GM12878 (cell line): ENCODE results near the gene NOD1. TPM values are rescaled to one million over a fixed set of nuclear protein-coding genes. Genes with fewer than 3 reads are reported as not detected.
A peak's percentile ranks its signal among the peaks of the same experiment; 100 is the strongest.

Experiments
- ATAC-seq: fragments of 200-7000 bp; cut with Tn5 transposase; 3 replicates; pipeline ENCODE4 v1.9.1; 2020; ENCODE audit warnings: mild to moderate bottlenecking, moderate library complexity
- Bru-seq: library from RNA; stranded (reverse); fragments of 400-500 nt; gene quantifications from one replicate; lab custom pipeline; 2021; lab: Mats Ljungman, UMichigan
- BruChase-seq, 2 experiments: library from RNA; stranded (reverse); fragments of 400-500 nt; gene quantifications; one replicate each; lab custom pipeline; 2021; lab: Mats Ljungman, UMichigan
- BruUV-seq: library from RNA; stranded (reverse); fragments of 400-500 nt; replicated peaks from 2 replicates; lab custom pipeline; 2021; lab: Mats Ljungman, UMichigan
- CTCF ChIA-PET: fragments of 300-600 bp; sonication (Branson Sonifier 250); formaldehyde crosslinking; extraction: SDS; loops from one replicate; lab custom pipeline; 2021; ENCODE audit warnings: inconsistent platforms; lab: Yijun Ruan, JAX
- POLR2A ChIA-PET: fragments of 350-600 bp; formaldehyde crosslinking; extraction: SDS; loops from one replicate; lab custom pipeline; 2021; ENCODE audit warnings: inconsistent platforms; lab: Charles Lee
- RAD21 ChIA-PET: fragments of 300-600 bp; sonication (Branson Sonifier 250); formaldehyde crosslinking; loops from one replicate; lab custom pipeline; 2023; ENCODE audit warnings: antibody characterized with exemption; ENCODE audit not compliant: unreplicated experiment; lab: Charles Lee
- SMC1A ChIA-PET: fragments of 300-600 bp; sonication (Branson Sonifier 250); formaldehyde crosslinking; loops from one replicate; lab custom pipeline; 2023; ENCODE audit not compliant: unreplicated experiment, uncharacterized antibody; lab: Charles Lee
- DNase-seq: peaks from one replicate; pipeline ENCODE4 v3.0.0-alpha.2; 2011; ENCODE audit warnings: low read depth, low spot score
- FAIRE-seq: peaks from 3 replicates; lab custom pipeline; 2011; peaks lifted over from hg19 to GRCh38; lab: Jason Lieb, UNC
- H2AFZ ChIP-seq: 2 replicates; pipeline ENCODE4 v1.6.0; 2011; ENCODE audit warnings: low read depth, low read length, control low read depth; ENCODE audit not compliant: control insufficient read depth
- H3K27ac ChIP-seq: 2 replicates; pipeline ENCODE4 v1.5.1; 2011; ENCODE audit warnings: control low read depth; ENCODE audit not compliant: control insufficient read depth, insufficient read depth
- H3K27me3 ChIP-seq, 2 experiments: replicated peaks in 1 of 2; 2 replicates each; pipeline versions ENCODE4 v1.6.0 to v1.6.1; 2011; ENCODE audit warnings: low read length in 1 of 2; ENCODE audit not compliant: control insufficient read depth in 2 of 2, insufficient read depth in 2 of 2
- H3K36me3 ChIP-seq, 2 experiments: 2 replicates each; pipeline ENCODE4 v1.5.1; 2011; ENCODE audit warnings: low read length in 1 of 2; ENCODE audit not compliant: control insufficient read depth in 2 of 2, insufficient read depth in 2 of 2
- H3K4me1 ChIP-seq: 2 replicates; pipeline ENCODE4 v1.6.1; 2011; ENCODE audit warnings: mild to moderate bottlenecking, low read length, moderate library complexity, mixed read lengths; ENCODE audit not compliant: control insufficient read depth, insufficient read depth
- H3K4me2 ChIP-seq: 2 replicates; pipeline ENCODE4 v1.6.0; 2011; ENCODE audit warnings: control low read depth; ENCODE audit not compliant: control insufficient read depth, insufficient read depth
- H3K4me3 ChIP-seq: fragments of 200-600 bp; sonication (generic); 2 replicates; pipeline ENCODE4 v1.5.1; 2016
- H3K79me2 ChIP-seq: 2 replicates; pipeline ENCODE4 v1.6.0; 2011; ENCODE audit warnings: low read length; ENCODE audit not compliant: control insufficient read depth, insufficient read depth
- H3K9ac ChIP-seq: 2 replicates; pipeline ENCODE4 v1.8.0; 2011; ENCODE audit warnings: low read length, control low read depth, mixed read lengths; ENCODE audit not compliant: control insufficient read depth, insufficient read depth
- H3K9me3 ChIP-seq: replicated peaks from 3 replicates; pipeline ENCODE4 v1.5.1; 2011; ENCODE audit warnings: mild to moderate bottlenecking, low read length; ENCODE audit not compliant: control insufficient read depth, insufficient read depth
- H4K20me1 ChIP-seq: 2 replicates; pipeline ENCODE4 v1.6.0; 2011; ENCODE audit not compliant: control insufficient read depth, insufficient read depth
- KDM1A ChIP-seq: fragments of 200-600 bp; sonication (generic); IDR thresholded peaks from 2 replicates; pipeline ENCODE4 v1.6.1; 2016; ENCODE audit warnings: borderline replicate concordance
- MYC ChIP-seq: IDR thresholded peaks from 2 replicates; pipeline ENCODE4 v1.6.1; 2011; ENCODE audit warnings: mild to moderate bottlenecking, low read length, moderate library complexity, inconsistent platforms; ENCODE audit not compliant: insufficient read depth, insufficient replicate concordance, insufficient read length, severe bottlenecking
- PML ChIP-seq: IDR thresholded peaks from 2 replicates; pipeline ENCODE4 v1.6.1; 2012; ENCODE audit warnings: low read length, inconsistent platforms
- RAD51 ChIP-seq: fragments of 450-650 bp; IDR thresholded peaks from 2 replicates; pipeline ENCODE4 v1.6.1; 2016; ENCODE audit warnings: moderate library complexity, mild to moderate bottlenecking, inconsistent platforms
- SIN3A ChIP-seq: IDR thresholded peaks from 2 replicates; pipeline ENCODE4 v1.6.1; 2012; ENCODE audit warnings: low read depth, low read length, improper control_type of control experiment
- ZNF24 ChIP-seq: fragments of 450-650 bp; IDR thresholded peaks from 2 replicates; pipeline ENCODE4 v1.6.1; 2017; ENCODE audit warnings: antibody characterized with exemption, mild to moderate bottlenecking
- WGBS: methylation state at CpG from one replicate; pipeline ENCODE4 v1.1.6; 2016; ENCODE audit warnings: low lambda C conversion rate; ENCODE audit not compliant: insufficient replicate concordance, insufficient coverage; ENCODE audit errors: missing lambda C conversion rate; 5-methylcytosine and 5-hydroxymethylcytosine counted together
- in situ Hi-C: fragments of 300-500 bp; cut with MboI; formaldehyde crosslinking; loops from 9 replicates; pipeline ENCODE4 v1.14.3; 2018; ENCODE audit warnings: mixed read lengths
- intact Hi-C: fragments of 100-400 bp; cut with micrococcal nuclease; formaldehyde crosslinking; loops from one replicate; pipeline ENCODE4 v1.14.2; 2022; ENCODE audit not compliant: unreplicated experiment
- long read RNA-seq, 2 experiments: library from polyadenylated mRNA; unstranded; transcript quantifications; one replicate each; pipeline ENCODE4 v2.0.0, GENCODE V29; 2019 to 2020
- polyA minus RNA-seq, 3 experiments: library from RNA; depleted of rRNA, polyadenylated mRNA; stranded (reverse); fragments of >200 nt; gene quantifications; 2 replicates each; pipeline ENCODE4 v1.2.3, GENCODE V29; 2011
- polyA plus RNA-seq, 11 experiments: library from polyadenylated mRNA; depleted of rRNA in 4 of 11; unstranded in 6 of 11; stranded (reverse) in 5 of 11; fragments of >200 nt; fragmentation: Nextera tagmentation in 4 of 11; fragmentation: Illumina TruSeq in 1 of 11; extraction: Ambion mirVana in 4 of 11; extraction: Trizol in 1 of 11; gene quantifications; 1 replicate in 1 of 11; 2 replicates in 10 of 11; pipeline versions ENCODE4 v1.2.1 to v1.2.3, GENCODE V29; 2011 to 2016; ENCODE audit warnings: inconsistent platforms in 2 of 11, missing spikeins in 2 of 11, low read depth in 1 of 11
- total RNA-seq, 4 experiments: library from RNA; depleted of rRNA in 3 of 4; stranded (reverse); fragments of >200 nt in 3 of 4; fragmentation: Illumina TruSeq in 1 of 4; extraction: Trizol in 1 of 4; gene quantifications; 2 replicates each; pipeline versions ENCODE4 v1.2.1 to v1.2.3, GENCODE V29; 2013 to 2021
- TF ChIP-seq, protein P1 (sequence below): fragments of 450-650 bp; IDR thresholded peaks from 2 replicates; pipeline ENCODE4 v1.6.1; 2017; ENCODE audit warnings: low read depth, mild to moderate bottlenecking, moderate library complexity
- TF ChIP-seq, protein P2 (sequence below): IDR thresholded peaks from 2 replicates; pipeline ENCODE4 v1.6.1; 2011; ENCODE audit warnings: low read depth, low read length, improper control_type of control experiment, borderline replicate concordance
- TF ChIP-seq, protein P3 (sequence below): IDR thresholded peaks from 2 replicates; pipeline ENCODE4 v1.6.1; 2012; ENCODE audit warnings: low read length, inconsistent platforms

The NOD1 gene, protein sequence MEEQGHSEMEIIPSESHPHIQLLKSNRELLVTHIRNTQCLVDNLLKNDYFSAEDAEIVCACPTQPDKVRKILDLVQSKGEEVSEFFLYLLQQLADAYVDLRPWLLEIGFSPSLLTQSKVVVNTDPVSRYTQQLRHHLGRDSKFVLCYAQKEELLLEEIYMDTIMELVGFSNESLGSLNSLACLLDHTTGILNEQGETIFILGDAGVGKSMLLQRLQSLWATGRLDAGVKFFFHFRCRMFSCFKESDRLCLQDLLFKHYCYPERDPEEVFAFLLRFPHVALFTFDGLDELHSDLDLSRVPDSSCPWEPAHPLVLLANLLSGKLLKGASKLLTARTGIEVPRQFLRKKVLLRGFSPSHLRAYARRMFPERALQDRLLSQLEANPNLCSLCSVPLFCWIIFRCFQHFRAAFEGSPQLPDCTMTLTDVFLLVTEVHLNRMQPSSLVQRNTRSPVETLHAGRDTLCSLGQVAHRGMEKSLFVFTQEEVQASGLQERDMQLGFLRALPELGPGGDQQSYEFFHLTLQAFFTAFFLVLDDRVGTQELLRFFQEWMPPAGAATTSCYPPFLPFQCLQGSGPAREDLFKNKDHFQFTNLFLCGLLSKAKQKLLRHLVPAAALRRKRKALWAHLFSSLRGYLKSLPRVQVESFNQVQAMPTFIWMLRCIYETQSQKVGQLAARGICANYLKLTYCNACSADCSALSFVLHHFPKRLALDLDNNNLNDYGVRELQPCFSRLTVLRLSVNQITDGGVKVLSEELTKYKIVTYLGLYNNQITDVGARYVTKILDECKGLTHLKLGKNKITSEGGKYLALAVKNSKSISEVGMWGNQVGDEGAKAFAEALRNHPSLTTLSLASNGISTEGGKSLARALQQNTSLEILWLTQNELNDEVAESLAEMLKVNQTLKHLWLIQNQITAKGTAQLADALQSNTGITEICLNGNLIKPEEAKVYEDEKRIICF
- 71.2 and 81.8 TPM in 2 replicates for total RNA-seq (2013; cell fraction: nucleolus; rRNA removed)
- total RNA-seq (2014; rRNA removed) (8.8 and 9.3 TPM in 2 replicates), total RNA-seq (2014; rRNA removed; fragmentation: Illumina TruSeq; extraction: Trizol) (8.4 and 9.0 TPM in 2 replicates), total RNA-seq (2021) (13.7 and 14.6 TPM in 2 replicates), polyA plus RNA-seq (2011; rRNA removed) (12.0 and 13.8 TPM in 2 replicates), polyA plus RNA-seq (2014; fragmentation: Illumina TruSeq; extraction: Trizol) (10.7 and 11.5 TPM in 2 replicates), polyA plus RNA-seq (2014; fragmentation: Nextera tagmentation; extraction: Ambion mirVana) (1 to 10 TPM; 1.8 to 2.2 TPM), polyA plus RNA-seq (2014; rRNA removed) (11.3 and 11.6 TPM in 2 replicates), polyA plus RNA-seq (2016; fragmentation: Nextera tagmentation; extraction: Ambion mirVana) (1 to 10 TPM; 6.4 to 8.4 TPM), polyA minus RNA-seq (2011; rRNA and poly(A)+ RNA removed) (13.2 and 20.8 TPM in 2 replicates), Bru-seq, nascent RNA (percentile 71 among the genes with signal in this experiment), BruChase-seq, experiment 1, labeled RNA remaining after a 6-hour chase (percentile 70 among the genes with signal in this experiment), BruChase-seq, experiment 2, labeled RNA remaining after a 2-hour chase (percentile 70 among the genes with signal in this experiment)
- polyA plus RNA-seq (2011; ENCODE audit: low read depth) = 3.5 TPM
- 8.8 and 10.8 TPM in 2 replicates for polyA plus RNA-seq (2011; cell fraction: cytosol; rRNA removed)
- 27.2 and 31.4 TPM in 2 replicates for polyA plus RNA-seq (2011; cell fraction: nucleus; rRNA removed)
- 4.8 and 5.5 TPM in 2 replicates for polyA plus RNA-seq (2012)
- polyA minus RNA-seq (2011; cell fraction: cytosol; rRNA and poly(A)+ RNA removed) = 4.9 and 6.3 TPM in 2 replicates
- 17.0 and 23.8 TPM in 2 replicates for polyA minus RNA-seq (2011; cell fraction: nucleus; rRNA and poly(A)+ RNA removed)
- long read RNA-seq, experiment 1, full-length matches to known transcripts = 1 of 5 reads
- long read RNA-seq, experiment 1, partial matches to known transcripts = 2 of 5 reads
- long read RNA-seq, experiment 1, other reads (novel, unspliced or antisense) = 2 of 5 reads
- long read RNA-seq, experiment 2, partial matches to known transcripts = 4 of 8 reads
- long read RNA-seq, experiment 2, other reads (novel, unspliced or antisense) = 3 of 8 reads

DNA sequence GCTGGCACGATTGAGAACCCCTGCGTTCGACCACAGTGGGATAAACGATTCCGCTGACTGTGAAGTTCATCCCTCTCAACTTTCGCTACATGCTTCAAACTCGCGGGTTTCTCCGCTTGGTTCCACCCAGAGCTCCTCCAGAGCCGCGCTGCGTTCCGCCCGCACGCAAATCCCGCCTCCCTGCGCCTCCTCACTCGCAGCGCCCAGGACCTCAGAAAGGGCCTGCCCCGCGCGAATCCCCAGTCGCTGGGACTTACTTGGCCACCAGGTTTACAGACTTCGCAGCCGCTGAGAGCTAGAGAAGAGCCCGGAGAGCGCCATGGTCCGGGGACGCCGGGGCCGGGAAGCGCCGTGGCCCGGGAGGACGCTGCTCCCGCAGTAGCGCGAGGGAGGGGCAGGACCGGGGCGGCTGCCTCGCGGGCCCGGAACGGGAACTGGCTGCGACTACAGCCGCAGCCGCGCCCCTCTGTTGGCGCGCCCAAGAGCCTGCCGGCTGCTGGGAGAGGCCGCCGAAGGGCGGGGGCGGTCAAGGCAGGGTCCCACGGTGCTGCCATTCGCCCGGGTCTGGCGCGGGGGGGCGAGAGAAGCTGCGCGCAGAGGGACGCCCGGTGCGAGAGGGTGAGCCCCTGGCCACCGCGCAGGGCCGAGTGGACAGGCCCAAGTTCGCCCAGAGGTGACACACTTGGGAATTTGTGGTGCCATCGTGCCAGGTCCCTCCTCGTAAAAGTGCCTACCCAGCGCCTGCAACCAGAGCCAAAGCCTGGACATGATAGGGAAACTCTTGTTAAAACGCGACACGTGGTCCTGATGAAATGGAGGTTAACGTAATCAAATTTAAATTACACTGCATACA lies at the start of gene NOD1:
Gene NOD1, minus strand, starts transcription at position 436 of the 853 bp plus-strand sequence. CDS start 21,863 bp downstream, outside the sequence.
- Histone ChIP-seq H3K79me2 (peaks cover 23% of the 10 kb centered on the region), H3K4me1 (peaks cover 30% of the 10 kb centered on the region), H3K4me3 (peak within 1 kb of the TSS; percentile 96), H4K20me1 (no peaks in the 10 kb centered on the region), H3K9ac (peak within 1 kb of the TSS; percentile 89), H3K27me3 (no peaks in the 10 kb centered on the region), H3K9me3 (no peaks in the 10 kb centered on the region), H3K36me3 (no peaks in the 10 kb centered on the region), H3K4me2 (peak within 1 kb of the TSS; percentile 98), H2AFZ (peak within 1 kb of the TSS; percentile 87), H3K27ac (peak within 1 kb of the TSS; percentile 74)
- ATAC-seq (peak; percentile 93), FAIRE-seq (peak; percentile 47), DNase-seq (no peak)
- BruUV-seq = no TSS peak
- ChIA-PET RAD21 (interaction anchor here (0.8 to 1.5 kb wide), 8 partner anchors 13 to 203 kb away, joined by 3 to 4 read pairs (median 4); no protein-coding TSS in a partner anchor), SMC1A (interaction anchor here (0.6 to 2.5 kb wide), 12 partner anchors 9 to 1429 kb away, joined by 3 to 15 read pairs (median 3); no protein-coding TSS in a partner anchor), CTCF (interaction anchor here (0.9 to 1.9 kb wide), 9 partner anchors 10 to 200 kb away, joined by 3 to 7 read pairs (median 4); no protein-coding TSS in a partner anchor), POLR2A (interaction anchor here (0.7 to 2.2 kb wide), 6 partner anchors 9 to 116 kb away, joined by 3 to 12 read pairs (median 4); no protein-coding TSS in a partner anchor)
- intact Hi-C loops = no loop called here
- in situ Hi-C loops = no loop called here
- 1% methylated on average over 60 of the region's 77 CpGs for WGBS
- TF ChIP-seq MYC = peak; percentile 45
- peak; percentile 48; the same call in 1 of the 2 replicates for TF ChIP-seq PML
- no peak for TF ChIP-seq KDM1A
- TF ChIP-seq, protein P1, sequence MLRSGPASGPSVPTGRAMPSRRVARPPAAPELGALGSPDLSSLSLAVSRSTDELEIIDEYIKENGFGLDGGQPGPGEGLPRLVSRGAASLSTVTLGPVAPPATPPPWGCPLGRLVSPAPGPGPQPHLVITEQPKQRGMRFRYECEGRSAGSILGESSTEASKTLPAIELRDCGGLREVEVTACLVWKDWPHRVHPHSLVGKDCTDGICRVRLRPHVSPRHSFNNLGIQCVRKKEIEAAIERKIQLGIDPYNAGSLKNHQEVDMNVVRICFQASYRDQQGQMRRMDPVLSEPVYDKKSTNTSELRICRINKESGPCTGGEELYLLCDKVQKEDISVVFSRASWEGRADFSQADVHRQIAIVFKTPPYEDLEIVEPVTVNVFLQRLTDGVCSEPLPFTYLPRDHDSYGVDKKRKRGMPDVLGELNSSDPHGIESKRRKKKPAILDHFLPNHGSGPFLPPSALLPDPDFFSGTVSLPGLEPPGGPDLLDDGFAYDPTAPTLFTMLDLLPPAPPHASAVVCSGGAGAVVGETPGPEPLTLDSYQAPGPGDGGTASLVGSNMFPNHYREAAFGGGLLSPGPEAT = peak; percentile 46; the same call in 1 of the 2 replicates
- TF ChIP-seq, protein P2, sequence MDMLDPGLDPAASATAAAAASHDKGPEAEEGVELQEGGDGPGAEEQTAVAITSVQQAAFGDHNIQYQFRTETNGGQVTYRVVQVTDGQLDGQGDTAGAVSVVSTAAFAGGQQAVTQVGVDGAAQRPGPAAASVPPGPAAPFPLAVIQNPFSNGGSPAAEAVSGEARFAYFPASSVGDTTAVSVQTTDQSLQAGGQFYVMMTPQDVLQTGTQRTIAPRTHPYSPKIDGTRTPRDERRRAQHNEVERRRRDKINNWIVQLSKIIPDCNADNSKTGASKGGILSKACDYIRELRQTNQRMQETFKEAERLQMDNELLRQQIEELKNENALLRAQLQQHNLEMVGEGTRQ = no peak
- TF ChIP-seq SIN3A = peak; percentile 71; the same call in 1 of the 2 replicates
- peak; percentile 56; the same call in 1 of the 2 replicates for TF ChIP-seq ZNF24
- TF ChIP-seq, protein P3, sequence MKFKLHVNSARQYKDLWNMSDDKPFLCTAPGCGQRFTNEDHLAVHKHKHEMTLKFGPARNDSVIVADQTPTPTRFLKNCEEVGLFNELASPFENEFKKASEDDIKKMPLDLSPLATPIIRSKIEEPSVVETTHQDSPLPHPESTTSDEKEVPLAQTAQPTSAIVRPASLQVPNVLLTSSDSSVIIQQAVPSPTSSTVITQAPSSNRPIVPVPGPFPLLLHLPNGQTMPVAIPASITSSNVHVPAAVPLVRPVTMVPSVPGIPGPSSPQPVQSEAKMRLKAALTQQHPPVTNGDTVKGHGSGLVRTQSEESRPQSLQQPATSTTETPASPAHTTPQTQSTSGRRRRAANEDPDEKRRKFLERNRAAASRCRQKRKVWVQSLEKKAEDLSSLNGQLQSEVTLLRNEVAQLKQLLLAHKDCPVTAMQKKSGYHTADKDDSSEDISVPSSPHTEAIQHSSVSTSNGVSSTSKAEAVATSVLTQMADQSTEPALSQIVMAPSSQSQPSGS = no peak
- TF ChIP-seq RAD51 = 0 out of 2 replicates have a peak, but pooled peaks have one; percentile 27
